ENCODE measurements around the gene SNX27. TPM values are rescaled to one million over a fixed set of nuclear protein-coding genes. Genes with fewer than 3 reads are reported as not detected.

The SNX27 gene
- total and polyA plus RNA-seq, 7 donors: 10.7 to 47.2 (median 41.0) TPM

DNA sequence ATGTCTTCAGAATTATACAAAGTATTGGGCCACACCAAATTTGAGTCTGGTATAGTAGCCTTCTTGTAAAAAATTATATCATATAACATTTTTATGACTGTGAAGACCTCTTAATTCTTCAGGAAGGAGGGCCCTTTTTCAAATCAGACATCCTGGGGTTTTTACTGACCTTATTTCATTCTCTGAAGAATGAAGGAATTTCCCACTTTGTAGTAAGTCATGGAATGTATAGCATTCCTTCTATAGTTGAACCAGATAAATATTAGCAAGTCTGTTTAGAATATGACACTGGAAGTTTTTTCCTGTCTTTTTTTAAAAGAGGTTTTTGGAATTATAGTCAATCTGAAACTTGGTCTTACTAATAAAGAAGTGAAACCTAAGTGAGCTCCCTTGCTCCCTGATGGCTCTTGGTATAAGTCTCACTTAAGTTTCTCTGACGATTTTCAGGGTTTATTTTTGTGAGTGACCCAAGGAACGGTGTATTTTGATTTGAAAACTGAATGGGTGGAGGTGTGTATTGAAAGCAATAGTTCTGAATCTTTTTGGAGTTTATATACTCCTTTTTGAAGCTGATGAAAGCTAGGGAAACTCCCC, 23.7 kb downstream of the SNX27 start:
- no peak overlapping the region for H3K4me3 ChIP-seq
- intact Hi-C loops (cut with DNase I): no loop called here
- H3K4me1 ChIP-seq: peaks cover 9% of the 10 kb centered on the region
- DNase-seq: no peak
- no peaks in the 10 kb centered on the region for H3K9me3 ChIP-seq
- ATAC-seq: no peak
- WGBS, 3 donors: 67 to 77% (median 68%) methylated on average over 2 of the region's 2 CpGs
- no peak overlapping the region for H3K27ac ChIP-seq
- peaks cover 0 to under 1% of the 10 kb centered on the region in 2 donors for H3K36me3 ChIP-seq (ENCODE audit: insufficient read depth in 1 of 2, low read depth in 1 of 2)
- TF ChIP-seq, protein P1, sequence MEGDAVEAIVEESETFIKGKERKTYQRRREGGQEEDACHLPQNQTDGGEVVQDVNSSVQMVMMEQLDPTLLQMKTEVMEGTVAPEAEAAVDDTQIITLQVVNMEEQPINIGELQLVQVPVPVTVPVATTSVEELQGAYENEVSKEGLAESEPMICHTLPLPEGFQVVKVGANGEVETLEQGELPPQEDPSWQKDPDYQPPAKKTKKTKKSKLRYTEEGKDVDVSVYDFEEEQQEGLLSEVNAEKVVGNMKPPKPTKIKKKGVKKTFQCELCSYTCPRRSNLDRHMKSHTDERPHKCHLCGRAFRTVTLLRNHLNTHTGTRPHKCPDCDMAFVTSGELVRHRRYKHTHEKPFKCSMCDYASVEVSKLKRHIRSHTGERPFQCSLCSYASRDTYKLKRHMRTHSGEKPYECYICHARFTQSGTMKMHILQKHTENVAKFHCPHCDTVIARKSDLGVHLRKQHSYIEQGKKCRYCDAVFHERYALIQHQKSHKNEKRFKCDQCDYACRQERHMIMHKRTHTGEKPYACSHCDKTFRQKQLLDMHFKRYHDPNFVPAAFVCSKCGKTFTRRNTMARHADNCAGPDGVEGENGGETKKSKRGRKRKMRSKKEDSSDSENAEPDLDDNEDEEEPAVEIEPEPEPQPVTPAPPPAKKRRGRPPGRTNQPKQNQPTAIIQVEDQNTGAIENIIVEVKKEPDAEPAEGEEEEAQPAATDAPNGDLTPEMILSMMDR (IDR thresholded peaks at IDR 0.05): no peak
- no peaks in the 10 kb centered on the region for H3K27me3 ChIP-seq (ENCODE audit: insufficient read depth in 3 of 3, low read length in 2 of 3)

DNA sequence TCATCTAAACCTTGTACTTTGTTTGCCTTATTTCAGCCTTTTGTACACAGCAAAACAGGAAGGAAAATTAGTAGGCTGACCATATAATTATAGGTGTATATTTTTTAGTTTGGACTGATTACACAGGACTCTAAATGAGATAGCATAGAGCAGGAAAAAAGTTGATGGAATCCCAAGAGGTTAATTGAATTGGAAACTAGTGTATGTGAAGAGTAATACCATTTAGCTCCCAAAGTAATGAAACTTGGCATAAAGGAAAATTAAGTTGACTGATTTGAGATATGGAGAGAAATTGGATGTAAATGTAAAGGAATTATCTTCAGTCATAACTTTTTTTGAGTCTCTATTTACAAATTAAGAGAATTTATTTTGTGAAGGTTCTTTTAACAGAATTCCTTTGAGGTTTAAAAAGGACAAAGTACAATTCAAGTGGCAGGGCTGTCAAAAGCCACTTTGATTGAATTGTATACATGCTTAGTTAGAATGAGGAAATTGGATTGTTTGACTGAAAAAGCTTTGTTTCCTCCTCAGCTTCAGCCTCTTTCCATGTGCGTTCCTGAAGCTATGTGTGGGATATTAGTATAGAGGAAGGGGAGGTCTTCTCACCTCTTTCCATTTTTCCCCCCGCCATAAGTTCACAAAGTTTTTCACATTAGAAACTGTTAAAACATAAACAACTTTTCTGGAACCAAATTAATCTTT, 26.4 kb downstream of the SNX27 start:
- H3K4me1 ChIP-seq: peaks cover 9% of the 10 kb centered on the region
- WGBS, 3 donors: 81 to 95% (median 89%) methylated on average over 2 of the region's 2 CpGs
- ATAC-seq (no peak), DNase-seq (no peak)
- H3K9me3 ChIP-seq: no peaks in the 10 kb centered on the region
- H3K36me3 ChIP-seq (ENCODE audit: insufficient read depth in 1 of 2, low read depth in 1 of 2): peaks cover 0 to 9% of the 10 kb centered on the region in 2 donors
- TF ChIP-seq, protein P1 (IDR thresholded peaks at IDR 0.05): no peak
- no peak overlapping the region for H3K4me3 ChIP-seq
- no peaks in the 10 kb centered on the region for H3K27me3 ChIP-seq (ENCODE audit: insufficient read depth in 3 of 3, low read length in 2 of 3)
- intact Hi-C loops (cut with DNase I): no loop called here
- no peak overlapping the region for H3K27ac ChIP-seq

DNA sequence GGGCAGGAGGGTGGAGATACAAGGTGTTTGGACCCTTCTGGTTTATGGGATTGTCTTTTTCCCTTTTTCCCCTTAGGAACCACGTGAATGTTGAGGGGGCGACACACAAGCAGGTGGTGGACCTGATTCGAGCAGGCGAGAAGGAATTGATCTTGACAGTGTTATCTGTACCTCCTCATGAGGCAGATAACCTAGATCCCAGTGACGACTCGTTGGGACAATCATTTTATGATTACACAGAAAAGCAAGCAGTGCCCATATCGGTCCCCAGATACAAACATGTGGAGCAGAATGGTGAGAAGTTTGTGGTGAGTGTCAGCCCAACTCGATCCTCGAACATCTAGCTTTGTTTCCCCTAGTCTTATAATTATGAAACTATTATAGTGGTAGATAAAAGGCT, 27.0 kb downstream of the SNX27 start:
- 85 to 90% (median 85%) methylated on average over 9 of the region's 9 CpGs for WGBS, 3 donors
- intact Hi-C loops (cut with DNase I): no loop called here
- Histone ChIP-seq H3K4me1 (peaks cover 9% of the 10 kb centered on the region), H3K27me3 (ENCODE audit: insufficient read depth in 3 of 3, low read length in 2 of 3) (no peaks in the 10 kb centered on the region), H3K27ac (no peak overlapping the region), H3K36me3 (ENCODE audit: insufficient read depth in 1 of 2, low read depth in 1 of 2) (peaks cover 0 to 9% of the 10 kb centered on the region in 2 donors), H3K4me3 (no peak overlapping the region), H3K9me3 (no peaks in the 10 kb centered on the region)
- ATAC-seq (no peak), DNase-seq (no peak)
- TF ChIP-seq, protein P1 (IDR thresholded peaks at IDR 0.05): no peak

DNA sequence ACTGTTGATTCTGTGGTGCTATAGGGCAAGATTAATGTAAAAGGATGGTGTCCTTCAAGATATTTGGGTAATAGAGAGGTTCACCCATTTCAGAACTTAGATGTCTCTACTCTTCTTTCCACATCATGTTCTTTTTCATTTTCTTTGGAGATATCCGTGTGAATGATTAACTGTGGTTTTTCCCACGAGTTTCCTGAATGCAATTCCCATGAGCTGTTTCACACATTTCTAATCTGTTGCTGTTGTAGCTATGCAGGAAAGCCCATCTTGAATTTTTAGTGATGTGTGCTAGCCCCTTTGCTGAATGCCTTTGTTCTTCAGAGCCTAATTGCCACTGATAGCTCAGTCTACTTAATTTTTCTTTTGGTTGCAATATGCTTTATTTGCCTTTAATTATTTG, 27.6 kb downstream of the SNX27 start:
- Histone ChIP-seq H3K9me3 (no peaks in the 10 kb centered on the region), H3K4me3 (no peak overlapping the region), H3K27me3 (ENCODE audit: insufficient read depth in 3 of 3, low read length in 2 of 3) (no peaks in the 10 kb centered on the region), H3K4me1 (peaks cover 9% of the 10 kb centered on the region), H3K27ac (no peak overlapping the region), H3K36me3 (ENCODE audit: insufficient read depth in 1 of 2, low read depth in 1 of 2) (peaks cover 0 to 9% of the 10 kb centered on the region in 2 donors)
- ATAC-seq (no peak), DNase-seq (no peak)
- TF ChIP-seq, protein P1 (IDR thresholded peaks at IDR 0.05): no peak
- WGBS, 3 donors: 29 to 48% (median 34%) methylated on average over 2 of the region's 2 CpGs
- intact Hi-C loops (cut with DNase I): no loop called here

All from psoas muscle (tissue), 8 donors.